ENCODE results near the gene ABHD12.

GRCh38 chr20:25341716-25342680 lies 48.6 kb downstream of the ABHD12 start:
- TF ChIP-seq CTCF (IDR thresholded peaks at IDR 0.05; ENCODE audit: borderline replicate concordance, extremely low read depth, low read length, poor library complexity, severe bottlenecking) (no peak), EZH2 (IDR thresholded peaks at IDR 0.05; ENCODE audit: borderline replicate concordance, low read depth, low read length, severe bottlenecking) (no peak)

Data from DND-41 (cell line).